Right atrium auricular region (tissue), 2 donors: ENCODE data around the gene S100A6. TPM values are rescaled to one million over a fixed set of nuclear protein-coding genes. Genes with fewer than 3 reads are reported as not detected.

Experiments
- DNase-seq: peaks from one replicate; pipeline ENCODE4 v3.0.0-alpha.2; 2019; ENCODE audit warnings: low spot score
- H3K27ac ChIP-seq, 2 donors: fragments of 200-600 bp; sonication (generic); 1 replicate in 1 of 2; 2 replicates in 1 of 2; pipeline ENCODE4 v1.5.1; 2016 to 2019
- H3K27me3 ChIP-seq, 2 donors: fragments of 200-600 bp; sonication (generic); one replicate each; pipeline versions ENCODE4 v1.5.1 to v1.6.0; 2017 to 2019
- H3K36me3 ChIP-seq: fragments of 200-600 bp; sonication (generic); one replicate; pipeline ENCODE4 v1.5.1; 2016
- H3K4me1 ChIP-seq, 2 donors: fragments of 200-600 bp; sonication (generic); one replicate each; pipeline versions ENCODE4 v1.5.1 to v1.6.0; 2017 to 2019
- H3K4me3 ChIP-seq, 2 donors: fragments of 200-600 bp; sonication (generic); 1 replicate in 1 of 2; 2 replicates in 1 of 2; pipeline ENCODE4 v1.5.1; 2017 to 2019; ENCODE audit warnings: mild to moderate bottlenecking in 1 of 2, moderate library complexity in 1 of 2
- H3K9me3 ChIP-seq, 2 donors: fragments of 200-600 bp; sonication (generic); one replicate each; pipeline ENCODE4 v1.5.1; 2019
- CTCF ChIP-seq, 2 donors: fragments of 200-600 bp; sonication (generic); IDR thresholded peaks; one replicate each; pipeline ENCODE4 v1.5.1; 2019; ENCODE audit warnings: antibody characterized with exemption in 2 of 2
- total RNA-seq, 2 donors: library from RNA; depleted of rRNA; stranded (reverse); fragments of >200 nt; gene quantifications; one replicate each; pipeline ENCODE4 v1.1.0, GENCODE V29; 2016

Gene S100A6
- total RNA-seq, 2 donors from 2014 or later: 156 to 324 TPM

DNA sequence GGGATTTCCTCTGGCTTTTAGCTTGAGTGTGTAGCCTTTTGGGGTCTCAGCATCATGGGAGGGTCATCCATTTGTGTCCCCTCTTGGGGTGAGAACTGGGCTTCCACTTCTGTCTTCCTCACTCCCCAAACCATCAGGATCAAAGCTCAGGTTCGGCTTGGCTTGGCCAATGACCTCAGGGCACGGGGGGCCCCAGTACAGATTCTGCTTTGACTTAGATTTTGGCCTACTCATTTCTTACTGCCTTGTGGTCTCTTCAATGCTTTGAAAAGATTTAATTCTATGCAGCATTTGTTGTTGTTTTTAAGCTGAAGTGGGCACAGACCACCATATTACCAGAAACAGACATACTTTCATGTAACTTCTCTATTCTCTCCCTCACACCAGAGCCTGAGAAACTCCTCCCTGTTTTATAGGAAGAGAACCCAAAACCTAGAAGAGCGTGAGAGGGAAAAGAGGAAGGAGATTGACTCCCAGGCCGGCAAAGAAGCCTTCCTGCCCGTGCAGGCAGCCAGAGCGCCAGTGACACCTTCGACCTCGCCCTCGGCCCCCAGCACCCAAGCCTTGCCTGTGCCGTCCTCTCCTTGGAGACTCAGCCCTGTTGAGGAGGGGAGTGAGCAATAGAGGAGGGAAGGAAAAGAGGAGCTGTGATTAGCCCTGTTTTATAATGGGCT is 15.2 kb upstream of the S100A6 start:
- Histone ChIP-seq H3K4me3 (no peak overlapping the region), H3K36me3 (no peaks in the 10 kb centered on the region), H3K4me1 (peaks cover 0 to 62% of the 10 kb centered on the region in 2 donors), H3K27me3 (no peaks in the 10 kb centered on the region), H3K9me3 (no peaks in the 10 kb centered on the region), H3K27ac (no peak overlapping the region)
- TF ChIP-seq CTCF (IDR thresholded peaks at IDR 0.05): no peak
- DNase-seq: no peak

DNA sequence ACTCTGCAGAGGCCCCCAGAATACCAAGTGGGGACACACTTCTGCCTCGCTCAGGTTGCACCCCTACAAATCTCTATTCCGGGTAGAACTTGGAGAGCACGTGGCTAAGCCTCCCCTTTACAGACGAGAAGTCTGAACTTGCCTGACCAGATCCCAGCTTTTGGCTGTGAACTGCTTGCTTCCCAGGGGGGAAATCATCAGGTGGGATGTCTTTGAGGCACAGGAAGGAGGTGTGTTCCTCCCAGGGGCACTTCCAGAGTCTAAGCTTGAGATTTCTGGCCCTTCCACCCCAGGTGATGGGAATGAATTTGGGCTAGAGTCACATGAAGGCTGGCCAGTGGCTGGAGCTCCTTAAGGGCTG is 14.6 kb upstream of the S100A6 start:
- H3K9me3 ChIP-seq: no peaks in the 10 kb centered on the region
- no peak for TF ChIP-seq CTCF (IDR thresholded peaks at IDR 0.05)
- H3K27ac ChIP-seq: peak overlapping the region in 1 of 2 donors; percentile 52
- no peak for DNase-seq
- peaks cover 0 to 68% of the 10 kb centered on the region in 2 donors for H3K4me1 ChIP-seq
- no peaks in the 10 kb centered on the region for H3K36me3 ChIP-seq
- H3K27me3 ChIP-seq: no peaks in the 10 kb centered on the region
- no peak overlapping the region for H3K4me3 ChIP-seq

GRCh38 chr1:153549741-153550397 is 14.1 kb upstream of the S100A6 start:
- peak overlapping the region; percentile 52 to 70 for H3K27ac ChIP-seq
- TF ChIP-seq CTCF (IDR thresholded peaks at IDR 0.05): no peak
- H3K4me3 ChIP-seq: no peak overlapping the region
- no peak for DNase-seq
- no peaks in the 10 kb centered on the region for H3K9me3 ChIP-seq
- peaks cover 0 to 73% of the 10 kb centered on the region in 2 donors for H3K4me1 ChIP-seq
- H3K27me3 ChIP-seq: no peaks in the 10 kb centered on the region
- H3K36me3 ChIP-seq: no peaks in the 10 kb centered on the region

DNA sequence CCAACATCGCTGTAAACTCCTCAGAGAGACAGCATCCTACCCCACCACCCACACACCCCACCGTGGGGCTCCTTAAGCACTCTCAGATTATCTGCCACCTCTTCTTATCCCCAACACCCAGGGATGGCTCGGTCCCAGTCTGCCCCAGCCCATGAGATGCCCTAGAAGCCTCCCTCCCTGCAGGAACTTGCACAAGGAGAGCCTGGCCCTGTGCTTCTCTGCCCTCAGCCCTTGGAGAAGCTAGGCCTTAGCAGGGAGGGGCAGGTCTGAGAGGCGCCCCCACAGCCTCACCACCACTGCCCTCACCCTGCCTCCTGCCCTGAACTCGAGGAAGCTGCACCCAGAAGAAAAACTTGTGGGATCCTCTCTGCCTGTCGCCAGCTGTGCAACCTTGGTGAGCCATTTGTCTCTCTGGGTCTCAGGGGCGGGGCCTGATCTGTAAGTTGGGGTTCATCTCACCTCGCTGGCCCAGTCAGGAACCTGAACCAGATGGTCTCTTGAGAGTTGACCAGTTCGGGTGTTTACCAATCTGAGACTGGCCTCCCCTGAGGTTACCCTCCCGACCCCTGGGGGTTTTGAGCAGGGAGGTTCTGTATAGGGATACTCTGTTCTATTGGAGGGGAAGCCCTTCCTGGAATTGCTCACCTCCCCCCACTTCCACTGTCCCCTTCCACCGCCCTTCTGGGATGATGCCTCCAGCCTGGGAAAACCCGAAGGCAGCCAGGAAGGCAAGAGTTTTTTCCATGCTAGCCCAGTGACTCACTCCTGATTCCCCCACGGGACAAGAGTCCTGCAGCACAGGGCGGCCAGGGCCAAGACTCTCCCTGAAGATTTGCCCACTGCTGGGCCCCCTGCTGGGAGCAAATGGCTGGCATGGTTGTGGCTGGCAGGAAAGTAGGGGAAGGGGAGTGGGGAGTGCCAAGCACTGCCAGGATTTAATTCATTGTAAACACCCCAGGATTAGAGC is 13.2 kb upstream of the S100A6 start, which contains the start of gene S100A3:
S100A3 (minus strand) TSS at position 537 of the 967 bp plus-strand sequence. CDS start 773 bp downstream, outside the sequence.
- Histone ChIP-seq H3K4me3 (no peak within 1 kb of the TSS), H3K4me1 (peaks cover 0 to 76% of the 10 kb centered on the region in 2 donors), H3K9me3 (no peaks in the 10 kb centered on the region), H3K27ac (peak within 1 kb of the TSS; percentile 52 to 70), H3K36me3 (no peaks in the 10 kb centered on the region), H3K27me3 (no peaks in the 10 kb centered on the region)
- TF ChIP-seq CTCF (IDR thresholded peaks at IDR 0.05): no peak
- peak; percentile 92 for DNase-seq

DNA sequence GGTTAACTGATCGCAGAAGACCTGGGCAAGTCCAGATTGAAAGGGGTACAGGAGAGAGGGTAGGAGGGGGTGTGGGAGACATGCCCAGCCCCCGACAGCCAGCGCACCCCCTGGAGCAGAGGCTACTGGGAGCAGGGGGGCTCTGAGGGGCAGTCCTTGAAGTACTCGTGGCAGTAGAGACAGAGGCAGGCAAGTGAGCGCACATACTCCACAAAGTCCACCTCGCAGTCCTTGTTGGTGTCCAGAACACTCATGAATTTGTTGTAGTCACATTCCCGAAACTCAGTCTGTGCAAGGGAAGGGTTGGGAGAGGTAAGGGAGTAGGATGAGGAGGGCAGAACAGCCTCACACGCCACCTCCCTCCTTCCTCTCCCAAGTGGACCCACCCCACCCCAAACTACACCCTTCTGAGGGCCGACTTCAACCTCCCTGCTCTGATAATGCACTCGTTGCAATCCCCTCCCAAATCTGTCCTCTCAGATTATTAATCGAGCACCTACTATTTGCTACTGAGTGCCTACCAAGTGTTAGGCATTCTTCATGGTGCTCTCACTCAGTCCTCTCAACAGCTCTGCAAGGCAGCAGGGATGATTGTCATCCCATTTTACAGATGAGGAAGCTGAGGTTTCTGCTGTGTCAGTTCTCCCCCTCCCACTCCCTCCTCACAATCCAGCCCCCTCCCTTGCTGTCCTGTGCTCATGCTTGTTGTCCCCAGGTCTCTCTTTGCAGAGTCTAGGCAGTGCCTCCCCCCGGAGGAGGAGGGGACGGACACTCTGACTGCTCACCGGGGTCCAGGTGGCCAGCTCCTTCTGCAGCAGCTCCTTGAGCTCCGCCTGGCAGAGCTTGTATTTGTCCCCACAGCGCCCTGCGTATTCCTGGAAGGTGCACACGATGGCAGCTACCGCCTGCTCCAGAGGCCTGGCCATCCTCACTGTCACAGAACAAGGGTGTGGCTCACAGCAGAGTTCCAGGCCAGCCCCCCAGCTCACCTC is 12.1 kb upstream of the S100A6 start:
- H3K27ac ChIP-seq: peak overlapping the region in 1 of 2 donors; percentile 70
- no peaks in the 10 kb centered on the region for H3K9me3 ChIP-seq
- no peak overlapping the region for H3K4me3 ChIP-seq
- DNase-seq: no peak
- no peaks in the 10 kb centered on the region for H3K27me3 ChIP-seq
- peaks cover 0 to 76% of the 10 kb centered on the region in 2 donors for H3K4me1 ChIP-seq
- H3K36me3 ChIP-seq: no peaks in the 10 kb centered on the region
- TF ChIP-seq CTCF (IDR thresholded peaks at IDR 0.05): no peak
